HFFc6 (cell line): ENCODE measurements around the gene SPTBN2. TPM values are rescaled to one million over a fixed set of nuclear protein-coding genes. Genes with fewer than 3 reads are reported as not detected.

Source experiments
- DNase-seq: peaks from one replicate; pipeline ENCODE4 v3.0.0-alpha.2; 2018
- H3K27ac Mint-ChIP-seq: 2 replicates; pipeline ENCODE4 v1.8.0; 2020; ENCODE audit warnings: mild to moderate bottlenecking, mixed read lengths
- H3K27me3 Mint-ChIP-seq: 2 replicates; pipeline ENCODE4 v1.8.0; 2021; ENCODE audit warnings: mild to moderate bottlenecking, moderate library complexity, mixed read lengths; ENCODE audit not compliant: insufficient read depth
- H3K36me3 Mint-ChIP-seq: 2 replicates; pipeline ENCODE4 v1.8.0; 2021; ENCODE audit warnings: low read depth, mixed read lengths
- H3K4me1 Mint-ChIP-seq: 2 replicates; pipeline ENCODE4 v1.8.0; 2020; ENCODE audit warnings: low read depth, mixed read lengths
- H3K4me3 Mint-ChIP-seq: 2 replicates; pipeline ENCODE4 v1.8.0; 2020; ENCODE audit warnings: mild to moderate bottlenecking, moderate library complexity, mixed read lengths
- H3K9me3 Mint-ChIP-seq: 2 replicates; pipeline ENCODE4 v1.8.0; 2020; ENCODE audit warnings: mild to moderate bottlenecking, mixed read lengths
- total RNA-seq, 6 experiments: library from RNA; stranded (reverse); fragmentation: NEBNext Ultra II Directional; extraction: Animal tissue kit (Norgen Biotek cat#: 25700); gene quantifications; 2 replicates in 1 of 6; 3 replicates in 5 of 6; pipeline ENCODE4 v1.2.3, GENCODE V29; 2021
- TF ChIP-seq, protein P1 (sequence below): fragments of 200-600 bp; sonication (generic); IDR thresholded peaks from 2 replicates; pipeline ENCODE4 v1.5.0; 2021; ENCODE audit warnings: antibody characterized with exemption, mild to moderate bottlenecking

Gene SPTBN2
- total RNA-seq, 6 experiments from 2014 or later, result 0.13 to 0.94 (median 0.33) TPM; not detected in 1

DNA sequence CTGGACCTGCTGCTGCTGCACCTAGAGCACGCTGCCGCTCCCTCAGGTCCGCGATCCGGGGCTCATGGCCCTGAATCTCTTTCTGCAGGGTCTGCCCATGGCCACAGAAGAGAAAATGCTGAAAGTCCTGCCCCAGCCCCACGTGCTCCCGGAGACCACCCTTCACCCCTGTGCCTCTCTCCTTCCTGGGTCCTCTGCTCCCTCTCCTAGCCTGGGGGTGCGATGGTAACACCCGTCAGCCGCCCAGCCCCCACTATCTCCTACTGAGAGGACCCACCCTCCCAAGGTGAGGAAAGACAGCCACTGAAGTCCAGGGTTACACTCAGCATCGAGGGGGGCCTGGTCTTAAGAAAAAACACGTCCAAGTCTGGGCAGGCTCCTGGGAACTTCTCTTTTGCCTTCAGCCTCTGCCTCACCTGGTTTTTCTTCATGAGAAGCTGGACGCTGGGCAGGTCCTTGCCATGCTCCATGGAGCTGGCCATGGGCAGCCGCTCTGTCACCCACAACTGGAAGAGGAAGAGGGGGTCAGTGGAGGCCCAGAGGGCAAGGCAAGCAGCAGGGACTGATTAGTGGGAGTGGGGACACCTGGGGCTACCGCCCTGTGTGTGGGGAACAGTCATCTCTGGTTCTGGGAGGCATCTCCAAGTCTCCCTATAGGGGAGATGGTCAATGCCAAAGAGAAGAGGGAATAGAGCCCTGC is 35.5 kb downstream of the SPTBN2 start:
- Mint-ChIP-seq H3K27me3 (peaks cover 16% of the 10 kb centered on the region), H3K4me1 (no peaks in the 10 kb centered on the region), H3K27ac (no peak overlapping the region), H3K4me3 (no peak overlapping the region), H3K36me3 (no peaks in the 10 kb centered on the region), H3K9me3 (no peaks in the 10 kb centered on the region)
- no peak for DNase-seq
- TF ChIP-seq, protein P1, sequence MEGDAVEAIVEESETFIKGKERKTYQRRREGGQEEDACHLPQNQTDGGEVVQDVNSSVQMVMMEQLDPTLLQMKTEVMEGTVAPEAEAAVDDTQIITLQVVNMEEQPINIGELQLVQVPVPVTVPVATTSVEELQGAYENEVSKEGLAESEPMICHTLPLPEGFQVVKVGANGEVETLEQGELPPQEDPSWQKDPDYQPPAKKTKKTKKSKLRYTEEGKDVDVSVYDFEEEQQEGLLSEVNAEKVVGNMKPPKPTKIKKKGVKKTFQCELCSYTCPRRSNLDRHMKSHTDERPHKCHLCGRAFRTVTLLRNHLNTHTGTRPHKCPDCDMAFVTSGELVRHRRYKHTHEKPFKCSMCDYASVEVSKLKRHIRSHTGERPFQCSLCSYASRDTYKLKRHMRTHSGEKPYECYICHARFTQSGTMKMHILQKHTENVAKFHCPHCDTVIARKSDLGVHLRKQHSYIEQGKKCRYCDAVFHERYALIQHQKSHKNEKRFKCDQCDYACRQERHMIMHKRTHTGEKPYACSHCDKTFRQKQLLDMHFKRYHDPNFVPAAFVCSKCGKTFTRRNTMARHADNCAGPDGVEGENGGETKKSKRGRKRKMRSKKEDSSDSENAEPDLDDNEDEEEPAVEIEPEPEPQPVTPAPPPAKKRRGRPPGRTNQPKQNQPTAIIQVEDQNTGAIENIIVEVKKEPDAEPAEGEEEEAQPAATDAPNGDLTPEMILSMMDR, result no peak

DNA sequence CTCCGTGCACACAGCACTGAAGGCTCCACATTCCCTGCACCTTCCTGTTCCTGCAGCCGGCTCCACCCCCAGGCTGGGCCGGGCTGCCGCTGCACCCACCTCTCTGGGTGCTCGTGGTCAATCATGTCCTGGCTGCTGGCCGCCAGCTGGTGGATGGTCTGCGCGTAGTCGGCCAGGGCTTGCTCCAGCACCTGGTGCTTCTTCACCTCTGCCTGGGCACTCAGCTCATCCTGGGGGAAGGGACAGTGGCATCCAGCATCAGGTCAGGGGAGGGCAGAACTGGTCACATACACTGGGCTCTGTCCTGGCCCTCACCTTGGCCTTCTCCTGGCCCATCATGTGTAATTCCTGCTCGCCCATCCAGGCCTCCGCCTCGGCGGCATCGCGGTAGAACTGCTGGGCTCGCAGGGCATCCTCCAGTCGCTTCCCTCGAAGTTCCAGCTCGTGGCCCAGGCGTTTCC is 36.1 kb downstream of the SPTBN2 start:
- TF ChIP-seq, protein P1, result no peak
- no peak overlapping the region for H3K4me3 Mint-ChIP-seq
- no peak overlapping the region for H3K27ac Mint-ChIP-seq
- peaks cover 14% of the 10 kb centered on the region for H3K27me3 Mint-ChIP-seq
- no peaks in the 10 kb centered on the region for H3K36me3 Mint-ChIP-seq
- no peaks in the 10 kb centered on the region for H3K4me1 Mint-ChIP-seq
- no peak for DNase-seq
- no peaks in the 10 kb centered on the region for H3K9me3 Mint-ChIP-seq

DNA sequence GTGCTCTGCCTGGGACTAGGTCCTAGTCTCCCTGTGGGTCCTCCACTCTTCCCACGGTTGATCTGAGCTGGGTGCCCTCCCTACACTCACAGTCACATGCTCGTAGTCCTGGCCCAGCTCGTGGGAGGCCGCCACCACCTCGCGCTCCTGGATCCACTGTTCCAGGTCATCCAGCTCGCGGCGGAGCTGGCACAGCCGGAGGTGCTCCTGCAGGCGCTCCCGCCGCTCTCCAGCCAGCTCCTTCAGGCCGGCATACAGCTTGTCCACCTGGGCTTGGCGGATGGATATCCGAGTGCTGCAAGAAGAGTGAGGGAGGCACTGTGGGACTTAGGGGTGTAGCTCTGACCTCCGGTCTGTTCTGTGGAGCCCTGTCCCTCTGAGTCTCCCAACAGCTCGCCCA is 36.6 kb downstream of the SPTBN2 start:
- Mint-ChIP-seq H3K27me3 (peaks cover 9% of the 10 kb centered on the region), H3K9me3 (no peaks in the 10 kb centered on the region), H3K36me3 (no peaks in the 10 kb centered on the region), H3K4me3 (no peak overlapping the region), H3K4me1 (no peaks in the 10 kb centered on the region), H3K27ac (no peak overlapping the region)
- TF ChIP-seq, protein P1, result no peak
- no peak for DNase-seq

DNA sequence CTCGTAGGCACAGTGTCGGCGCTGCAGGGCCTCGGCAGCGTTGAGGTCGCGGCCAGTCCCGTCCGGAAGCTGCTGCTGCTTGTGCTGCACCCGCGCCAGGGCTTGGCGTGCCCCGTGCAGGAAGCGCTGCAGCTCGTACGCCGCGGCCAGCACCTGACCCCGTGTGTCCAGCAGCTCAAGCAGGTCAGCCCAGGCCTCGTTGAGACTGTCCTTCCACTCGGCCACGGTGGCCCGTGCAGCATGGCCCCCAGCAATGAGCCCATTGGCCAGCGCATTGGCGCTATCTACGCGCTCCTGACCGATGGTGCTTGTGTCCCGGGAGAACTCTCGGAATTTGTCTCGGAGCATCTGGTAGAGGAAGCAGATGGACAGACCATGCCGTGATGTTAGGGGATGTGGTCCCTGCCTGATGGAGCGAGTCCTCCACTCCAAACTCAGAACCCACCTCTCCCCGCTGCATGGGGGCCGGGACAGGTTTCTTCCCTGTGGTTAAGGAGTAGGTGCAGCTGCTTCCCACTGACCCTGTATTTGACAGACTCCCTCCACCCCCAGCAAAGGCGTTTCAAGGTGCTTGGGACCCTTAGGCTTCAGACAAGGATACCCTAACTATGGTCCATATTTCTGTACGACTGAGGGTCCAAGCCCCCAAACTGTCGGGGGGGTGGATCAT is 37.6 kb downstream of the SPTBN2 start:
- Mint-ChIP-seq H3K36me3 (no peaks in the 10 kb centered on the region), H3K9me3 (no peaks in the 10 kb centered on the region)
- DNase-seq, result no peak

DNA sequence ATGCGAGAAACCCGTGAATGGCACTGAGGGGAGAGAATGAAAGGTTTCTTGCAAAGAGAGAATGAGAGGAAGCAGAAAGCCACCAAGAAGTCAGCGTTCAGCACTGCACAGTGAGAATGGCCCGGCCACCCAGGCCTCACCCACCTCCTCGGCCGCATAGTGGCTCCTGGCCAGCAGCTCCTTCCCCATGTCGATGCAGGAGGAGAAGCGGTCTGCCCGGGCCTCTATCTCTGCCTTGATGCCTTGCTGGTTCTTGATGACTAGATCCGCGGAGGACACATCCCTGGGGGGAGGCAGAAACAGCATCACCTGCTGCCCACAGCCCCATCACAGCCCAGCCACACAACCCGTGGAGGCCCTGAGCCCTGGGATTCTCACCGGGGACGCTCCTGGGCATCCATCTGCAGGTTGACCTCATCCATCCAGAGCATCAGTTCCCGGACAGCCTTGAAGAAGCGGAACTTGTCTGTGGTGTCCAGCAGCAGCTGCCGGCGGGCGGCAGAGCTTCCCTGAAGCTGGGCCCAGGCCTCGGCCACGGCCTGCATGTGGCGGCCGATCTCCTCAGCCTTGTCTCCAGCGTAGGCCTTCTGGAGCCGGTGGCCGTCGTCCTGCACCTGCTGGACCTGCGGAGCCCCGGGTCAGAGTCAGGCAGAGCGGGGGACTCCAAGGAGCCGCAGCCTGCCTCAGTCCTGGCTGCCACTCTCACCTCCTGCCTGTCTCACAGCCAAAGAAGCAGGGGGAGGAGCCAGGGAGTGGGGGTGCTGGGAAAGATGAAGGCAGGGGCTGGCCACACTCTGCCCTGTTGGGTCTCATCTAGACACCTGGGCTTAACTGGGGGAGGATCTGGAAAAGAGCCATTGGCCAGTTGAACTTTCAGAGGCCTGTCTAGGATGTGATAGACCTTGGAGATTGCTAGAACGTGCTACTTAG is 39.1 kb downstream of the SPTBN2 start:
- TF ChIP-seq, protein P1, result no peak
- H3K4me1 Mint-ChIP-seq, result no peaks in the 10 kb centered on the region
- H3K9me3 Mint-ChIP-seq, result no peaks in the 10 kb centered on the region
- no peak for DNase-seq
- H3K36me3 Mint-ChIP-seq, result no peaks in the 10 kb centered on the region
- H3K4me3 Mint-ChIP-seq, result no peak overlapping the region
- H3K27me3 Mint-ChIP-seq, result peaks cover 7% of the 10 kb centered on the region; the same call in 1 of the 2 replicates
- H3K27ac Mint-ChIP-seq, result no peak overlapping the region

More for the DNA sequence above, 37.6 kb downstream of the SPTBN2 start:
- TF ChIP-seq, protein P1, result no peak
- Mint-ChIP-seq H3K4me3 (no peak overlapping the region), H3K27ac (no peak overlapping the region), H3K27me3 (peaks cover 8% of the 10 kb centered on the region; the same call in 1 of the 2 replicates), H3K4me1 (no peaks in the 10 kb centered on the region)
